Erythroblast (primary cell): ENCODE results near the gene LMBR1.

Experiments
- DNase-seq, 2 experiments: peaks; one replicate each; lab custom pipeline; 2025; lab: John Stamatoyannopoulos, UW
- GATA1 ChIP-seq: IDR thresholded peaks from 2 replicates; pipeline ENCODE4 v1.6.1; 2011; ENCODE audit warnings: low read depth, mild to moderate bottlenecking, control low read depth, low read length, moderate library complexity
- POLR2A ChIP-seq: IDR thresholded peaks from 2 replicates; pipeline ENCODE4 v1.6.1; 2011; ENCODE audit warnings: mild to moderate bottlenecking, low read length

LMBR1 gene

DNA sequence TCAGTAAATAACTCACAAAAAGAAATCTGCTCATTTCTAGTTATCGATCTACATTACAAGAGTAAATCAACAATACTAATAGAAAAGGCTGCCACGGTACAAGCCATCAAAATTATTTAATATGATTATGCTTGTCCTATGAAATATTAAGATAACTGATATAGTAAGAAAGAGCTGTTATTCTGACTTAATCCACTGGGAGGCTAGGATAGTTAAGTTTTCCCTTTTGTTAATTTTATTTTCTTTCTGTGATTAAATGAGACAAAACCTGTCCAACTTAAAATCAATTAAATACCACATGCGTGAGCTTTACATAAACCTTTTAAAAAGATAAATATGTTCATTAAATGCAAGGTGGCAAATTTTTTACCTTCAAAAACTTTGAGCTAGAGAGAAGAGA lies 114.8 kb downstream of the LMBR1 start:
- TF ChIP-seq POLR2A (no peak), GATA1 (no peak)
- no peak for DNase-seq

DNA sequence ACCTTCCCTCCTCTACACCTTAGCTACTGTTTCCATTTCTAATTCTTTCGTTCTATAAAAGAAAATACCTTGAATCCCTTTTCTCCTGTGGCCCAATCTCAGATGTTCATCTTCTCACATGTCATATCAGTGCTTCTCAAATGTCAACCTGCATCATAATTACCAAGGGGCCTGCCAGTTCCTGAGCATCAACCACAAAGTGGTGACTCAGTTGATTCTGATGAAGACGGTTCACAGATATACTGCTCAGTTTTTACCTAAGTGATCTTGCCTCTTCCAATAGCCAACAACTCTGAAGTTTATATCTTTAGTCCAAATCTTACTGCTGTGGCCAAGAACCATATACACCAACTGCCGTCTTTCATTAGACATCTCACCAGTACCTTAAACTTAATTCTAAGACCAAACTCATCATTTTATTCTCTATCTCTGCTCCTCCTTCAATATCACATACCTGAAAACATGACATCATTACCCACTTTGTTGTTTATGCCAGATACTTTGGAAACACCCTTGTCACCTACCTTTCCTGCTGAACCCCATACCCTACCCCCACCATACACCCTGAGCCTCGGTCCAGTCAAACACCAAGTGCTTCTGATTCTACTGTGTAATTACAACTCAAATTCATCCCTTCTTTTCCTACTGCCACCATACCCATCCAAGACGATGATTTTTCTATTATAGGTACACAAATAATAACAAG lies 115.5 kb downstream of the LMBR1 start:
- TF ChIP-seq GATA1 (no peak), POLR2A (no peak)
- no peak for DNase-seq

GRCh38 chr7:156776527-156776926 lies 116.5 kb downstream of the LMBR1 start:
- no peak for DNase-seq
- TF ChIP-seq POLR2A, result no peak
- no peak for TF ChIP-seq GATA1

DNA sequence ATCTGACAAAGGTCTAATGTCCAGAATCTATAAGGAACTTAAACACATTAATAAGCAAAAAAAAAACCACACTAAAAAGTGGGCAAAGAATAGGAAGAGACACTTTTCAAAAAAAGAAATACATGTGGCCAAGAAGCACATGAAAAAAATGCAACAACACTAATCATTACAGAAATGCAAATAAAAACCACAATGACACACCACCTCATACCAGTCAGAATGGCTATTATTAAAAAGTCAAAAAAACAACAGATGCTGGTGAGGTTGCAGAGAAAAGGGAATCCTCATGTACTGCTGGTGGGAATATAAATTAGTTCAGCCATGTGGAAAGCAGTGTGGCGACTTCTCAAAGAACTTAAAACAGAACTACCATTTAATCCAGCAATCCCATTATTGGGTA lies 119.0 kb downstream of the LMBR1 start:
- DNase-seq, result no peak
- TF ChIP-seq GATA1 (no peak), POLR2A (no peak)

- TF ChIP-seq POLR2A (no peak), GATA1 (no peak)
- DNase-seq, result peak in 1 of 2 experiments; percentile 18
Observed at GRCh38 chr7:156772725-156773124, 120.3 kb downstream of the LMBR1 start.

- DNase-seq, result no peak
- no peak for TF ChIP-seq POLR2A
- no peak for TF ChIP-seq GATA1
Observed at GRCh38 chr7:156768698-156769472, 124.1 kb downstream of the LMBR1 start.

GRCh38 chr7:156766666-156767065 lies 126.3 kb downstream of the LMBR1 start:
- DNase-seq, result no peak
- TF ChIP-seq GATA1 (no peak), POLR2A (no peak)

GRCh38 chr7:156765901-156766656 lies 126.9 kb downstream of the LMBR1 start:
- TF ChIP-seq GATA1, result no peak

GRCh38 chr7:156764766-156765165 lies 128.2 kb downstream of the LMBR1 start:
- no peak for DNase-seq
- TF ChIP-seq GATA1 (no peak), POLR2A (no peak)

More at GRCh38 chr7:156765901-156766656, 126.9 kb downstream of the LMBR1 start:
- DNase-seq, result peak in 1 of 2 experiments; percentile 42

DNA sequence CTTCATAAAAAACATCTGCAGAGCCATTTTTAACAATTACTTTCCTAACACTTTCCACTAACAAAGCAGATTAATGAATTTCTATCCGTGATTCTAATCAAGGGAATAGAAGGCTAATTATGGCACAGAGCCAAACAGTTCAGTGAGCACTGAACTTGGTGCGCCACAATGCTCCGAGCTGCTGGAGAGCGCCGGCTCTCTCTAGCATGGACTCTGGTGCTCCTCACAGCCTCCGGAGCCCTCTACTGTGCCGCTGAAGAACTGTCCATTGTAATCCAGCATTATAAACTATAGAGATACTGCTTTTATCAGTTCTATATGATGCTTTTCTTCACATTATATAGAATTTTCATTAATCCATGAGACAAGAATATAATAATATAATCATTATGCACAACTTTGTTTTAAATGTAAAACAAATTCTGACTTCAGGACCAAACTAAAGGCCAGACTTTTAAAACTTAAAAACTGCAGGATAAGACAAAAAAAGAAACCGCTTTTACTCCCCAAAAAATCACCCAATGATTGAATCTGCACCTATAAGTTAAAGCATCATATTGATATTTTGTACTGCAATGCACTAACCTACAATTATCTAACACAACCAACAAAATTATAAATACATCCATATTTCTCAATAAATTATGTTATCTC lies 128.8 kb downstream of the LMBR1 start:
- peak; percentile 50 to 65 for DNase-seq
- TF ChIP-seq GATA1, result no peak
- TF ChIP-seq POLR2A, result no peak

DNA sequence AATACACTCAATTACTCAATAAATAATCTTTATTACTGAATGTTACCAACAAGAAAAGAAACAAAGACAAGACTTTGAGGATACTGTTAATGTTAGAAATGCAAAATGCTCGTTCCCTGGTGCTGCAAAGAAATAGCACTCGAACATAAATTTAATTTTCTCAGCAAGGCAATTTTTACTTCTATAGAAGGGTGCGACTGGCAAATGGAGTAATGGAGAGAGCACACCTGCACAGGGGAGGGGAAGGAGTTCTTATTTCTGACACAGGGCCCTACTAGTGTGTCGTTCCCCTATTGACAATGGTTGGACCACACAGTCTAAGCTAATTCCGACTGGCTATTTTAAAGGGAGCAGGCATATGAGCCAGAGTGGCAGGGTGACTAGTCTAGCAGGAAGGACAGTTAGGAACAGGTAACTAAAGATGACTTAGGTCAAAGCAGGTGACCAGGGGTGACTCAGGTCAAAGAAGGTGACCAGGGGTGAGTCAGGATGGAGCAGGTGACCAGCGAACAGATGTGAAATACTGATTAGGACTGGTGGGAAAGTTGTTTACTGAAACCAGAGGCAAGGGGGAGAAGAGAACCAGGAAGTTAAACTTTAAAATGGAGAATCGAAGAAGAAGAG lies 133.3 kb downstream of the LMBR1 start:
- no peak for TF ChIP-seq POLR2A
- no peak for TF ChIP-seq GATA1
- DNase-seq, result no peak

- DNase-seq, result no peak
- TF ChIP-seq GATA1 (no peak), POLR2A (no peak)
Observed at GRCh38 chr7:156759143-156759542, 133.8 kb downstream of the LMBR1 start.

DNA sequence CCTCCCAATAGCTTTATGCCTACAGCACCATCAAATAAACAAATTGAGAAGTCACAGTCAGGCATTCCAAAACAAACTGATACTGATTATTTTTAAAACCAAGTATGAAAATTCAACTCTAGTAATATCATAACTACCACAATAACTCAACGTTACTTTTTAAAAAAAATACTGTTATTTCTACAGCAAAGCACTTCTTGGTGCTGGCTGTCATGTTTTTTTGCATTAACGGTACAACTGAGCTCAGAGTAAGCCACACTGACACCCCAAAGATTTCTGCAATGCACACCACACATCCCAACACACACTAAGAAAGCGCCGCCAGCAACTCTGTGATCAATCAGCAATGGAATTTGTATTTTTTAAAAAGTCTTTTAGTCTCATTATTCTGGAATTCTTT lies 138.8 kb downstream of the LMBR1 start:
- TF ChIP-seq POLR2A, result no peak
- TF ChIP-seq GATA1, result no peak
- DNase-seq, result no peak
